Osteocyte (in vitro differentiated cells): ENCODE results near the gene RHOU. TPM values are rescaled to one million over a fixed set of nuclear protein-coding genes. Genes with fewer than 3 reads are reported as not detected.

Experiments used
- DNase-seq: peaks from one replicate; pipeline ENCODE4 v3.0.0; 2021; ENCODE audit warnings: mixed read lengths; ENCODE audit not compliant: unreplicated experiment; ENCODE audit errors: extremely low spot score
- H3K27ac Mint-ChIP-seq: one replicate; pipeline ENCODE4 v1.8.0; 2021; ENCODE audit warnings: mild to moderate bottlenecking, mixed read lengths; ENCODE audit not compliant: unreplicated experiment
- H3K27me3 Mint-ChIP-seq: one replicate; pipeline ENCODE4 v1.8.0; 2021; ENCODE audit warnings: mixed read lengths; ENCODE audit not compliant: unreplicated experiment
- H3K36me3 Mint-ChIP-seq: one replicate; pipeline ENCODE4 v1.8.0; 2021; ENCODE audit warnings: mixed read lengths; ENCODE audit not compliant: unreplicated experiment
- H3K4me1 Mint-ChIP-seq: one replicate; pipeline ENCODE4 v1.8.0; 2021; ENCODE audit warnings: mixed read lengths; ENCODE audit not compliant: unreplicated experiment
- H3K4me3 Mint-ChIP-seq: one replicate; pipeline ENCODE4 v1.8.0; 2021; ENCODE audit warnings: mild to moderate bottlenecking, moderate library complexity, mixed read lengths; ENCODE audit not compliant: unreplicated experiment
- H3K9me3 Mint-ChIP-seq: one replicate; pipeline ENCODE4 v1.8.0; 2021; ENCODE audit warnings: mixed read lengths; ENCODE audit not compliant: unreplicated experiment
- CTCF ChIP-seq: fragments of 200-600 bp; sonication (generic); IDR thresholded peaks from 2 replicates; pipeline ENCODE4 v1.5.0; 2021; ENCODE audit warnings: antibody characterized with exemption, mild to moderate bottlenecking, moderate library complexity
- total RNA-seq: library from RNA; stranded (reverse); gene quantifications from 2 replicates; pipeline ENCODE4 v1.2.1, GENCODE V29; 2021

RHOU gene
- total RNA-seq, 1 donor from 2014 or later, result 2.3 TPM

GRCh38 chr1:228748431-228748830, 13.2 kb downstream of the RHOU start:
- no peak overlapping the region for H3K4me3 Mint-ChIP-seq

GRCh38 chr1:228749765-228750164, 14.5 kb downstream of the RHOU start:
- no peaks in the 10 kb centered on the region for H3K4me1 Mint-ChIP-seq
- TF ChIP-seq CTCF, result no peak
- DNase-seq, result no peak
- H3K4me3 Mint-ChIP-seq, result no peak overlapping the region
- H3K36me3 Mint-ChIP-seq, result peaks cover 2% of the 10 kb centered on the region
- no peak overlapping the region for H3K27ac Mint-ChIP-seq
- H3K27me3 Mint-ChIP-seq, result peaks cover 53% of the 10 kb centered on the region
- no peaks in the 10 kb centered on the region for H3K9me3 Mint-ChIP-seq

More at GRCh38 chr1:228748431-228748830, 13.2 kb downstream of the RHOU start:
- no peak for DNase-seq
- Mint-ChIP-seq H3K36me3 (peaks cover 7% of the 10 kb centered on the region), H3K27ac (no peak overlapping the region), H3K27me3 (peaks cover 41% of the 10 kb centered on the region), H3K9me3 (no peaks in the 10 kb centered on the region), H3K4me1 (no peaks in the 10 kb centered on the region)
- TF ChIP-seq CTCF, result no peak

DNA sequence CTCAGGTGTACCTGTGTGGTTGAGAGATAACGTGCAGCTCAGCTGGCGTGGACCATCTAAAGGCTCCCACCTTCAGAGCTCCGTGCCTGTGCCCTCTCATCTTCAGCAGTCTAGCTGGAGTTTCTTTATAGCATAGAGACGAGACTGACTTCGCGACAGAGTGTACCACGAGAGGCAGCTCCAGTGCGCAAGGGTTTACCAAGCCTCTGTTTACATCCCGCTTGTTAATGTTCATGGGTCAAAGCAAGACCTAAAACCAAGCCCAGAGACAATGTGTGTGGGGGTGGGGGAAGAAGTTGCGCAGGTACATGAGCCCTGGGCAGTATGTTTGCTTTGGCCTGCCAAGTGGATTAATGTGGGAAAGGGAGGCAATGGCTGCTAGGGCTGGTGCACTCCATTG, 15.6 kb downstream of the RHOU start:
- Mint-ChIP-seq H3K27ac (no peak overlapping the region), H3K36me3 (peaks cover 2% of the 10 kb centered on the region), H3K4me3 (no peak overlapping the region), H3K27me3 (peaks cover 63% of the 10 kb centered on the region), H3K9me3 (no peaks in the 10 kb centered on the region), H3K4me1 (no peaks in the 10 kb centered on the region)
- TF ChIP-seq CTCF, result no peak
- no peak for DNase-seq

- Mint-ChIP-seq H3K4me3 (no peak overlapping the region), H3K27me3 (peaks cover 69% of the 10 kb centered on the region), H3K4me1 (no peaks in the 10 kb centered on the region), H3K36me3 (peaks cover 2% of the 10 kb centered on the region), H3K27ac (no peak overlapping the region), H3K9me3 (no peaks in the 10 kb centered on the region)
- no peak for TF ChIP-seq CTCF
- DNase-seq, result no peak
Observed at GRCh38 chr1:228751360-228752098, 16.2 kb downstream of the RHOU start.

DNA sequence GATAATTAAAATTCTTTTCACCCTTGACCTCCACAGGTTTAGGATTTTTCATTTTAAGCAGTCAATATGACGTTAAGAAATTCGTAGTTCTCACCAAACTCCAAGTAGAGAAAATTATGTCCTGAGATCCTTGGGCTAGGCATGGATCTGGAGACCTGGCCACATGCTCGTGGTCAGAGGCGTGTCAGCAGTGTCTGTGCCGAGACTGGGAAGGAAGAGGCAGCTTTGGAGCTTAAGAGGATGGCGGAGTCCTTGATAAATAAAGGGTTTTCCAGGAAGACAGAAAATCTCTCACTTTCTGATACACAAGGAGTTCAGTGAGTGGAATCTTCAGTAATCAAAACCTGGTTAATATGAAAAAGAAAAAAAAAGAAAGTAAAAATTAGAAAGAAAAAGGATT, 17.0 kb downstream of the RHOU start:
- H3K27me3 Mint-ChIP-seq, result peaks cover 76% of the 10 kb centered on the region
- DNase-seq, result no peak
- H3K9me3 Mint-ChIP-seq, result peaks cover 7% of the 10 kb centered on the region
- no peak for TF ChIP-seq CTCF
- H3K4me1 Mint-ChIP-seq, result no peaks in the 10 kb centered on the region
- peaks cover 2% of the 10 kb centered on the region for H3K36me3 Mint-ChIP-seq
- no peak overlapping the region for H3K27ac Mint-ChIP-seq
- no peak overlapping the region for H3K4me3 Mint-ChIP-seq
